Cardiac fibroblast (primary cell): ENCODE data around the gene CHRNB2.
"Not testable (repeated sequence)": the region's sequence is repeated elsewhere in the genome, so short reads cannot be mapped to it uniquely, and the experiment has no call there.

Experiments used
- DNase-seq, 2 donors: peaks; one replicate each; pipeline versions ENCODE4 v3.0.0 to v3.0.0-alpha.2; 2010; ENCODE audit warnings: low read depth in 2 of 2
- H3K4me3 ChIP-seq, 2 donors: replicated peaks in 1 of 2; 1 replicate in 1 of 2; 2 replicates in 1 of 2; pipeline ENCODE4 v1.5.1; 2011; ENCODE audit warnings: low read depth in 2 of 2, low read length in 2 of 2, mild to moderate bottlenecking in 2 of 2, moderate library complexity in 1 of 2
- TF ChIP-seq, protein P1 (sequence below): IDR thresholded peaks from one replicate; pipeline ENCODE4 v1.5.1; 2011; ENCODE audit warnings: low read depth, mild to moderate bottlenecking, low read length, inconsistent platforms

CHRNB2 gene

DNA sequence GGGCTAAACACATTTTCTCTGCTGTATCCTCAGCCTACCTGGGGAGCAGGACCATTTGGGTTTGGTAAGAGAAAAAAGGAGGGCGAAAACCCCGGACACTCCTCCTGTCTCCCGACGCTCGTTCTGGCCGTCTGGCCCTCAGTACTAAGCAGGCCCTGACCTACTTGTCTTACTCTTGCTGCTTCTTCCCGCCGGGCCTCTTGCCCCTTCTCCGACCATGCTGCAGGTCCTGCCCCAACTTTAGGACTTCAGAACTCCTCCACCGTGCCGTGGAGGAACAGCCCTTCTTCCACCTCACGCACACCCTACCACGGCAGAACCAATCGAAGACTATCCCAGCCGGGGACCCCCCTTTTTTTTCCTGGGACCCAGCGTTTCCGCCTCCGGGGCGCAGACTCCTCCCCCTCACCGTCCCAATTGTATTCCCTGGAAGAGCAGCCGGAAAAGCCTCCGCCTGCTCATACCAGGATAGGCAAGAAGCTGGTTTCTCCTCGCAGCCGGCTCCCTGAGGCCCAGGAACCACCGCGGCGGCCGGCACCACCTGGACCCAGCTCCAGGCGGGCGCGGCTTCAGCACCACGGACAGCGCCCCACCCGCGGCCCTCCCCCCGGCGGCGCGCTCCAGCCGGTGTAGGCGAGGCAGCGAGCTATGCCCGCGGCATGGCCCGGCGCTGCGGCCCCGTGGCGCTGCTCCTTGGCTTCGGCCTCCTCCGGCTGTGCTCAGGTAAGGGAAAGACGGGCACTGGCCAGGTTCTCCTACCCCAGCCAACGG, at the start of gene CHRNB2:
Gene CHRNB2, plus strand, starts transcription at position 393 of the 771 bp plus-strand sequence. Its CDS starts 267 bp downstream, at position 660.
- peak; percentile 31 to 57 for DNase-seq
- peak within 1 kb of the TSS in 1 of 2 donors; percentile 26 for H3K4me3 ChIP-seq
- TF ChIP-seq, protein P1, sequence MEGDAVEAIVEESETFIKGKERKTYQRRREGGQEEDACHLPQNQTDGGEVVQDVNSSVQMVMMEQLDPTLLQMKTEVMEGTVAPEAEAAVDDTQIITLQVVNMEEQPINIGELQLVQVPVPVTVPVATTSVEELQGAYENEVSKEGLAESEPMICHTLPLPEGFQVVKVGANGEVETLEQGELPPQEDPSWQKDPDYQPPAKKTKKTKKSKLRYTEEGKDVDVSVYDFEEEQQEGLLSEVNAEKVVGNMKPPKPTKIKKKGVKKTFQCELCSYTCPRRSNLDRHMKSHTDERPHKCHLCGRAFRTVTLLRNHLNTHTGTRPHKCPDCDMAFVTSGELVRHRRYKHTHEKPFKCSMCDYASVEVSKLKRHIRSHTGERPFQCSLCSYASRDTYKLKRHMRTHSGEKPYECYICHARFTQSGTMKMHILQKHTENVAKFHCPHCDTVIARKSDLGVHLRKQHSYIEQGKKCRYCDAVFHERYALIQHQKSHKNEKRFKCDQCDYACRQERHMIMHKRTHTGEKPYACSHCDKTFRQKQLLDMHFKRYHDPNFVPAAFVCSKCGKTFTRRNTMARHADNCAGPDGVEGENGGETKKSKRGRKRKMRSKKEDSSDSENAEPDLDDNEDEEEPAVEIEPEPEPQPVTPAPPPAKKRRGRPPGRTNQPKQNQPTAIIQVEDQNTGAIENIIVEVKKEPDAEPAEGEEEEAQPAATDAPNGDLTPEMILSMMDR, result no peak

GRCh38 chr1:154519591-154519991, 48.0 kb upstream of the CHRNB2 start:
- H3K4me3 ChIP-seq, result no peak overlapping the region
- DNase-seq, result no peak
- TF ChIP-seq, protein P1, result no peak

DNA sequence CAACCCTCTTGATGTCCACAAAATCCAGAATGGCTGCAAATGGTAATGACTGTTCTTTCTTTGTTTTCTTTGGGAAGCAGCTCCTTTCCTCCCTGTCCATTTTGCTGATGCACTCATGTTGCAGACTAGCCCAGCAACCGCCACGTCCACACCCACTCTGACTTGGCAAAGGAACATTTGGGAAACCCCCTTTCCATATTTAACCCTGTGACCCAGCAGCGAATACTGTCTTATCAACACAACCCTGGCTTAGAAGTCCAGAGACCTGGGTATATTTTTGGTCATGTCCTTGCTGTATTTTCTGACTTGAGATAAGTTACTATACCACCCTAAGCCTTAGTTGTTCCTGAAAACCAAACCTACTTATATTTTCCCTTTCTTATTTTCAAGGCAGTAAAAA, 47.2 kb upstream of the CHRNB2 start:
- H3K4me3 ChIP-seq, result no peak overlapping the region
- TF ChIP-seq, protein P1, result no peak
- peak; percentile 11 to 52 for DNase-seq

DNA sequence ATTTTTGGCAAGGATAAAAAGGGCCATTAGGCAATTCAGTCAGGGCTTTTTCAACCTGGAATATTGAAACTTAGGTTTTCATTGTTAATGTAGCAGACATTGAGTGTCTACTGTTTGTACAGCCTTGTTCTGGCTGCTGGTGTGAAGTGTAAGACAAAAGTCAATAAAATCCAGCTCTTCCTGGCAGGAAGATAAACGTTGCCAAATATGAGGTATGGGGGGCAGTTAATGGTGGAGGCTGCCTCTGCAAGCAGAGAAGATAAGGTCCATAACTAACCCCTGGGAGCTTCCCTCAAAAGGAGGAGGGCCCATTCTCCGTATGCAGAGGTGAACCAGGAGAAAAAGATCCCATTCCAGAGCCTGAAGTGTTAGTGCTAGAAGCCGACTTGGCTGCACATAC, 45.9 kb upstream of the CHRNB2 start:
- TF ChIP-seq, protein P1, result no peak
- DNase-seq, result no peak
- no peak overlapping the region for H3K4me3 ChIP-seq

GRCh38 chr1:154524881-154525280, 42.7 kb upstream of the CHRNB2 start:
- no peak for DNase-seq
- no peak overlapping the region for H3K4me3 ChIP-seq
- TF ChIP-seq, protein P1, result no peak

- no peak for DNase-seq
- TF ChIP-seq, protein P1, result no peak
- no peak overlapping the region for H3K4me3 ChIP-seq
Observed at GRCh38 chr1:154527192-154527591, 40.4 kb upstream of the CHRNB2 start.

GRCh38 chr1:154529308-154529707, 38.3 kb upstream of the CHRNB2 start:
- no peak overlapping the region for H3K4me3 ChIP-seq
- TF ChIP-seq, protein P1, result no peak
- no peak for DNase-seq

DNA sequence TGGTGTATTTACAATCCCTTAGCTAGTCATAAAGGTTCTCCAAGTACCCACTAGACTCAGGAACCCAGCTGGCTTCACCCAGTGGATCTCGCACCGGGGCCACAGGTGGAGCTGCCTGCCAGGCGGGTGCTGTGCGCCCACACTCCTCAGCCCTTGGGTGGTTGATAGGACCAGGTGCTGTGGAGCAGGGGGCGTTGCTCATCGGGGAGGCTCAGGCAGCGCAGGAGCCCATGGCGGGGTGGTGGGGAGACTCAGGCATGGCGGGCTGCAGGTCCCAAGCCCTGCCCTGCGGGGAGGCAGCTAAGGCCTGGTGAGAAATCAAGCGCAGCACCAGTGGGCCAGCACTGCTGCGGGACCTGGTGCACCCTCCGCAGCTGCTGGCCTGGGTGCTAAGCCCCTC, 35.6 kb upstream of the CHRNB2 start:
- DNase-seq, H3K4me3 ChIP-seq: not testable (repeated sequence)
